Pulmonary artery endothelial cell (primary cell): Measurements from ENCODE around the gene ATXN1. TPM values are rescaled to one million over a fixed set of nuclear protein-coding genes. Genes with fewer than 3 reads are reported as not detected.

ENCODE experiments used
- DNase-seq: peaks from one replicate; pipeline ENCODE4 v3.0.0-alpha.2; 2011; ENCODE audit warnings: low read depth, low spot score
- total RNA-seq: library from RNA; depleted of rRNA; stranded (reverse); fragments of >200 nt; gene quantifications from 2 replicates; pipeline ENCODE4 v1.2.3, GENCODE V29; 2014

ATXN1 gene
- total RNA-seq, 1 donor from 2014 or later, result 14.2 TPM

DNA sequence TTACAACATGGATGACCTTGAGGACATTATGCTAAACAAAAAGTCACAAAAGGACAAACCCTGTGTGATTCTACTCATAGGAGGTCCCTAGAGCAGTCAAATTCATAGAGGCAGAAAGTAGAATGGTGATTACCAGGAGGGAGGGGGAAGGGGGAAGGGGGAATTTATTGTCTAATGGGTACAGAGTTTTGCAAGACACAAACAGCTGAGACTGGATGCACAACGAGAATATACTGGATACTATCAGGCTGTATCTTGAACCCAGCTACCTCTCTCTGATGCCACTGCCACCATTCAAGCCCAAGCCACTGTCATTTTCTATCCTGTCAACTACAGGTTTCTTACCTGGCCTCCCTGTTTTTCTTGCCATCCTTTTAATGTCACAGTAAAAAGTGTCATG is 252.3 kb downstream of the ATXN1 start:
- DNase-seq, result no peak

DNA sequence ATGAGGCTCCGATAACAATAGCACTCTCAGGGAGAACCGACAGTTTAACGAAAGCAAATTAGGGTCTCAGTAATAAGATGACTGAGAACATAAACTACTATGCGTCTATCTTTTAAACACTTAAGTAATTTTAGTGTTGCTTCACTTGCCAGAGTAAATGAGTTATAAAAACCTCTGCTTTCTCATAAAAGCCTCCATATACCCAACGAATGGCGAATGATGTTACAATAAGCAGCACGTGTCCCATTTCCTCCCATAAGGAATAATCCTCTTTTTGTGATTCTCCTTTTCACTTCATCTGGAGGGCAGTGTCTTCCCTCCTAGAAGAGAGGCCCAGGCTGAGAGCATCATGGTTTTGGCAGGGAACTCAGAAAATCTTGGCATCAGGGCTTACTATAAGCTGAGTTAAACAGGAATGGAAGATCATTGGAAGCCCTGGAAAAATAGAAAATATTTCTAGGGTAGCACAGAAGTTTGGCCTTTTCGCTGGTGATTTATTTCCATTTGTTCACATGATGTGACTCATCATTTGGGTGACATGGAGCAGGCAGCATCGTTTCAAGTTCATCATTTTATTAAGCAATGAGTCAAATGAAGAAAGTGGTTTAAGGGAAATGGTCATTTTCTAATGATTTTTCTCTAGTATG is 255.4 kb downstream of the ATXN1 start:
- no peak for DNase-seq

DNA sequence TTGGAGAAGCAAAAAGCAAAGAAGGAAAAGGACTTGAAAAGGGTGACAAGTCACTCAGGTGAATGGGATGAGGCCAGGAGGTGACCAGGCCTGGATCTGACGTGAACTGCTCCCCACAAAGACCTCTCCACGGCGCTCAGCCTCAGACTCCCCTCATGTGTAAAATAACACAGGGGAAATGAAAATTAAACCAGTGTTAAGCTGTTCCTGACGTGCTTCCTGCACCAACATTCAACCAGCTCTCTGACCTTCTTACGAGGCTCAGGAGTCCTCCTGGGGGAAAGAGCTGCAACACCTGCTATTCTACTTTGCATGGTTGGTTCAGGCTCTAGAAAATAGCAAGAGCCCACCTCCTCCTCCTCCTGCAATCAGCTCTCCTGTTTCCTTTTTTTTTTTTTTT is 256.7 kb downstream of the ATXN1 start:
- no peak for DNase-seq

DNA sequence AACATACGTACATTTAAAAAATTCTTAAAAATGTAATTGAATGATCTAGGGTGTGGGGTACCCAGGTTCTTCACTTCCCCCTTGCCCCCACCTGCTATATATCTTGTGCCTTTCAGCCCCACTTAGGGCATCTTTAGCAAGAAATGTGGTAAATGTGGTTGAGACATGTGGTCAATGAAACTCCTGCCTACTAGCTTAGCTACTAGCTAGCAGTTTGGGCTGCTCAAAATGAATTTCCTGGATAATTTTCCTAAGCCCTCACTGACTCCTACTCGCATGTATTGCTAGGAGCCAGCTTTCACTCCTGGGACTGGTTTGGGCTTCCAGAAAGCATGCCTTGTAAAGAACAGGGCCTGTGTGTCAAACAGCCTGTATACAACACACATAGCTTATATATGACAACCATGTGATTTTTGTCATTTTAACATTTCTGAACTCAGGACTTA is 257.3 kb downstream of the ATXN1 start:
- DNase-seq, result no peak

DNA sequence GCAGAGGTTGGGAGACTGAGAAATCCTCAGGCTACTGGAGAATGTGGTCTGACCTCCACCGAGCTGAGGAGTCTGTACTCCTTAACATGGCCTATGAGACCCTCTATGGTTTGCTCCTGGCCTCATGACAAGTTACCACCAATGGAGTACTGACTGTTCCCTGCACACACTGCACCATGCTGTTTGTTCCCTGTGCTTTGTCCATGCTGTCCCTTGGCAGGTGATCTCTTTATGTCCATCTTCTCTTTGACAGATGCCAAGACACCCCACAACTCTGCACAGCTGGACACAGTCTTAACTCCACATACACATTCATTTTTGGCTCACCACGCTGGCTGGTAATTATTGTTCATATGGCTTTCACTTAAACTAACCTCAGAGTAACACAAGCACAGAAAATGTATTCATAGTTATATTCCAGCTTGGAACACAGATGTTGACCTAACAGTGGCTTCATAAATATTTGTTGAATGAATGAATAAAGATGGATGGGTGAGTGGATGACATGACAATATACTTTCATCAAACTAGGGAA is 258.0 kb downstream of the ATXN1 start:
- no peak for DNase-seq

DNA sequence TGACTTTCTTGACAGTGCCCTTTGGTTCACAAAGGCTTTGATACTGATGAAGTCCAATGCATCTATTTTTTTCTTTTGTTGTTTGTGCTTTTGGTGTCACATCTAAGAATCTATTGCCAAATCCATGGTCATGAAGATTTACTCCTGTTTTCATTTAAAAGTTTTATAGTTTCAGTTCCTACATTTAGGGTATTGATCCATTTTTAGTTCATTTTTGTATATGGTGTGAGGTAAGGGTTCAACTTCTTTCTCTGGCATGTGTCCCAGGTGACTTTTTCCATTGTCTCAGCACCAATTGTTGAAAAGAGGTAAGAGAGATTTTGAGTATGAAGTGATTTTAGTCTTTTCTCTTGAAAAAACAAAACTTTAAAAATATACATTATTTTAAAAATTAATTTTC is 262.3 kb downstream of the ATXN1 start:
- no peak for DNase-seq

DNA sequence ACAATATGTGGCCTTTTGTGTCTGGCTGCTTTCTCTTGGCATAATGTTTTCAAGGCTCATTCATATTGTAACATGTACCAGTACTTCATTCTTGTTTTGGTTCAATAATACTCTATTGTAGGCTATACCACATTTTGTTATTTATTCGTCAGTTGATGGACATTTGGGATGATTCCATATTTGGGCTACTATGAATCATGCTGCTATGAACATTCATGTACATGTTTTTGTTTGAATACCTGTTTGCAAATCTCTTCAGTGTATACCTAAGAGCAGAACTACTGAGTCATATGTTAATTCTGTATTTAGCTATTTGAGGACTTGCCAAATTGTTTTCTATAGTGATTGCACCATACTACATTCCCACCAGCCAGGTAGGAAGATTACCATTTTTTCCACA is 263.0 kb downstream of the ATXN1 start:
- no peak for DNase-seq

DNA sequence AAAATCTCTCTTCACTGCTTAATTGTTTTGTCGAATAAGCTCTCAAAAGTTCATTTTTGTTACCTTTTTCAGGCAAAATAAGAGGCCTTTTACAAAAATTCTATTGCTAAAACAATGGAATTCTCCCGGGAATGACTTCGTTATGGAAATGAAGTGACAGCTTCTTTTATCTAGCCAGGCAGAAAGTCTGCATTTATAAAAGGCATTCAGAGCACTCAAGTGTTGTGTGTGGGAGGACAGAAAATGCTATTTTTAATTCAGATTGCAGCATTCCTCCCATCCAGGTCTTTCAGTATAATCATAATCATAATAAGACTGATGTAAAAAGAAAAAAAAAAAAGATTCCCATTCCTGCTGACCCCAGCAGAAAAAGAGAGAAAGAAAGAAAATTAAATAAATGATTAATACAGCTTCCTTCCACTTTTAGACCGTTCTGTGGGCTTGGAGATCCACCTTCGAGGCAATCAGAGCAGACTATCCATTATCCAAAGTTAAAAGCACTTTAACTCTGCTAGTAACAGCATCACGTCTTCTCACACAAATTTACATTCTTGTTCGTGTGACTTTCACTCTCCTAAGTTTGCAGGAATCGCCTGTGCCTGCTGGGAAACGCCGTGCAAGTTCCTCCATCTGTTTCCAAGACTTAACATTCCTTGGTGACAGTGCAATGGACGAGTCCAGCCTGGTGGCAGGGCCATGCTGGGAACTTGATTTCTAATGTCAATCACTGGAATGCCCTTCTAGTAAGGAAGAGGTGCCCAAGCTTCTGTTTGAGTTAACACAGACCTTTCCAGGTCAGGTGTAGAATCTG is 264.1 kb downstream of the ATXN1 start:
- no peak for DNase-seq

DNA sequence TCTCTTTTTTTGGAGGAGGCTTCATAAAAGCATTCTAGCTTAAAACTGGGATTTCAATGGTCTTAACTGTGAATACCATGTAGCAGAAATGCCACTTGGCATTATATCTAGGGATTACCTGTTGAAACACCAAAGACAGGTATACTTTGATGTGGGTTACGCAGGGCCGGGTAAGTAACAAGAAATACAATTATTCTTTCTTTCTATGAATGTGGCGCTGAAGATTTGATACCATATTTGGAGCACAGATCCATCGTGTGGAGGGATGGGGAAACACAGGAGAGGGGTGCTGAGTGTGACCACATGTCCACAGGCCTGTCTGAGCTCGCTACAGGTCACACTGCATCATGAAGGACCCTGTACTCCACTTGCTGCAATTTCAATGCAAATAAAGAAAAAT is 265.1 kb downstream of the ATXN1 start:
- no peak for DNase-seq

DNA sequence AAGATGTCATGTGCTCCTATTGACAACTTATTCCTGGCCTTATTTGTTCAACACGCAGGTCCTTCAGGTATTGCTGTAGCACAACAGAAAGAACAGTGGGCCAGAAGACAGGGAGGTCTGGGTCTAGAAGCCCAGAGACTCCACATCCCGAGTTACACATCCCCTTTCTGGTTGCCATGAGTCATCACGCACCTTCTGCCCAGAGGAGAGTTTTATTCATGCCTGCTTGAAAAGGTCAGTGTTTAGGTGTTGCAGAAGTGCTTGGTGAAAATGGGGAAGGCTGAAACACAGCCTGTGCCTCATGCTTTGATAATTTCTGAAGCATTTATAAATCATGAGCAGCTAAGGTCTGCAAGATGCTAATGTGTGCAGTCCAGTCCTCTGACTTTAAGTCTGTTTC is 266.5 kb downstream of the ATXN1 start:
- DNase-seq, result no peak

DNA sequence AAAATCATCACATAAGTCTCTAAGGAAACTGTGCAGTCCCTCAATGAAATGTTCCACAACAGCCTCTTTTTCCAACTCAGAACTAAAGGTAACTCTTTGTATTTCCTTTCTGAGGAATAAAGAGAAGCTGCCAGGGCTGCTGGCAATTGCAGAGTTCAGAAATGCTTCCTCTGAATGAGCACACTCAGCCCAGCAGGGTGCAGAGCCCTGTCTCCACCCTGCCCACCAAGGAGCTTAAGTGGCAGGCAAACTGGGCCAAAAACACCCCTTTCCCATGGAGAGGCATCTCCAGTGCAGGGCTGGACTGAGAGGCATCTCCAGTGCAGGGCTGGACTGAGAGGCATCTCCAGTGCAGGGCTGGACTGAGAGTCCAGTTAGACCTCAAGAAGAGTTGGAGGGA is 267.5 kb downstream of the ATXN1 start:
- no peak for DNase-seq

DNA sequence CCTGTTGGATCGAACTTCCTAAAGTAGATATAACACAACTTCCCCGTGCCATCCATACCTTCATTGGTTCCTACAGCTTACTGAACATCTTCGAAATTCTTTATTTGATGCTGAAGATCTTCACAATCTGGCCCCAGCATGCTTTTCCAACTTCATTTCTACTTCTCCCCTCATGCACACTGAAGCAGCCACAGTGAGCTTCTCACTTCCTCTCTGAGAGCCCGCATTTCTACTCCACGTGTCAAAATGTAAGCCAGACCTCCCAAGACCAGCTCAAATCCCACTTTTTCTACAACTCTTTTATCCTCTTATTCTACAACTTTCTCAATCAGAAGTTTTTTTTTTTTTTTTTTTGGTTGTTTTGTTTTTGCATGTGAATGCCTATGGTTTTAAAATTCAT is 268.1 kb downstream of the ATXN1 start:
- no peak for DNase-seq

DNA sequence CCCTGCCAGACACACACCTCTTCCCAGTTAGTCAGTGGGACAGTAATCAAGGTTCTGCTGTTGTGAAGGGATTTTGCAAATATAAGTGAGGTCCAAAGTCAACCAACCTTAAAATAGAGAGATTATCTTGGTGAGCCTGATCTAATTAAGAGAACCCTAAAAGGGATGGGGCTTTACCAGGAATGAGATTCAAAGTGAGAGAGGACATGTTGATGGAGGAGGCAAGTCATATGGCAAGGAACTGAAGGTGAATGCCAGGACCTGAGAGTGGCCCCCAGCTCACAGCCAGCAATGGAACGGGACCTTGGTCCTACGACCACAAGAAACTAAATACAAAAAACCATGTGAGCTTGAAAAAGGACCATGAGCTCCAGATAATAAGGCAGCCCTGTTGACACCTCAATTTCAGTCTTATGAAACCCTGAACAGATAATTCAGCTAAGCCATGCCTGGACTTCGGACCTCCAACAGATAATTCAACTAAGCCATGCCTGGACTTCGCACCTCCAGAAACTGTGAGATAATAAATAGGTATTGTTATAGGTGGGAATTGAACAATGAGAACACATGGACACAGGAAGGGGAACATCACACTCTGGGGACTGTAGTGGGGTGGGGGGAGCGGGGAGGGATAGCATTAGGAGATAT is 269.5 kb downstream of the ATXN1 start:
- DNase-seq, result no peak

DNA sequence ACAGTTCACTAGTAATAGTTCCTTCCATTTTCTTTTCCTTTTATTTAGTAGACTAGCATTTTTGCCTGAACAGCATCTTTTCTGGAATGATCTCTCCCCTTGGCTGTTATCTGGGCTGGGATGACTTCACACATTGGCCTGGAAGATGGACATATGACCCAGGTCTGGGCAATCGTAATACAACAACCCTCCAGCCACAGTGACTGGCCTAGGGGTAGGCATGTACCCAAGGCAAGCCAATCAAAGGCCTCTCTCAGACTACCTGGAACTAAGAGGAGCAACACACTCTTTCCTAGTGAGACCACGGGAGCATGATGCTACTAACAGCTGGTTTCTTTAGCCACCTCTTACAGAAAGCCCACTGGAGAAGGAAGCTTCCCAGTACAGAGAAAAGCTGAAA is 270.6 kb downstream of the ATXN1 start:
- no peak for DNase-seq

DNA sequence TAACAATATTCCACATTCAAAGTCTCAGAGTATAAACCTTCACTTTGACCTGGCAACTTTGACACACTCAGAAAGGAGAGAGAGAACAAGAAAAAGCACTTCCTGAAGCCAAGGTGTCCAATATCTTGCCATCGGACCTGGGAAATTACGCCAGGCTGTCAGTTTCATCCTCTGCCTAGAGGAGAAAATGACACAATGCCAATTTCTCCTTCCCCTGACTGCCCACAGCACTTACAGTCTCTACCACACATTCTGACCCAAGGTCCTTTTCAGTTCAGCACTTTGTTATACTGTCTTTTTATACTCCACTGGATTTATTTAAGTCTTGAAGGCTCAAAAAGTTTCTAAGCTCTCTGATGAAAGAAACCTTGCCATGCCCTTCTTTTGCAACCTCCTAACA is 272.4 kb downstream of the ATXN1 start:
- DNase-seq, result no peak

DNA sequence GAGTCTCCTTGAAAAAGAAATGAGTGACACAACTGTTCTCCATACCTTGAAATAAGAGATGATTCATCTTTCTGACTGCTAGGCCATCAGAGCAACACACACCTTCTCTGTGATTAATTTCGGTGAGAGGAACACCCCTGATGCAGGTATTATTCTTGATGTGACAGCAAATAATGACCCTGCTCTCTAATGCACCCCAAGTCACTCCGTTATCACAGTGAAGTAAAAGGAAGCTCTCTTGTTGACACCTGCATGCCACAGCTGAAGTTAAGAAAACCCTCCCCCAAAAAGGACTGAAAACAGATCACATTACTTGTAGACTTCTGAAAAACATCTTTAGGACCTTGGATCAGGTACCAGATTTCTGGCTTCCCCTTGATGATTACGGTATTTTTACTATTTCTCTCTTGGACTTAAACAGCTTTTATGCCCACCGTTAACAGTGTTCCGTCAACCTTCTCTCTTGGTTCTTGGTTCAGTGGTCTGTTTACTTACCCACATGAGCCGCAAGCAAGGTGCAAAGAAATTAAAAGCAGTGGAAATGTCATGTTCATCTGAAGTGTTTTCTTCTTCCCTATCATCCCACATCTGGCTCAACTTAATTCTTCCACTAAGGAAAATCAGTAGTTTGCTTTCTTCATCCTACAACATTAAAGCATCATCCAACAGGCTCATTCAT is 273.1 kb downstream of the ATXN1 start:
- DNase-seq, result no peak

DNA sequence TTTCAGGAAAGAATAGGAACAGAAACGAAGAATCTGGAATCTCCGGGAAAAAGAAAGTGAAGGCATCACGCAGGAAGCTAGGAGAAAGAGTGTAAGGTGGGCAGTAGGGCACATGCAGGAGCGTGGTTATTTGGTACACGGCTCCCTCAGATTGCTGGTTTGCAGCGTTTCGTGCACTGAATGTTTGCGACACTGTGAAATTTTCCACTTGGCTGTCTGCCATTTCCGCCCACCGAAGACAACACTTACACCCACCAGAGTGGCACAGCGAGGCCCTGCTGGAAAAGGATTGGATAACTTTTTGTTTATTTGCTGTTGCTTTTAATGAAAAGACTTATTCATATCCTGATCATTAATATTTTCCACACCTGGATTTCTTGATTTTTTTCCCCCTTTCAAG is 274.6 kb downstream of the ATXN1 start:
- DNase-seq, result no peak

DNA sequence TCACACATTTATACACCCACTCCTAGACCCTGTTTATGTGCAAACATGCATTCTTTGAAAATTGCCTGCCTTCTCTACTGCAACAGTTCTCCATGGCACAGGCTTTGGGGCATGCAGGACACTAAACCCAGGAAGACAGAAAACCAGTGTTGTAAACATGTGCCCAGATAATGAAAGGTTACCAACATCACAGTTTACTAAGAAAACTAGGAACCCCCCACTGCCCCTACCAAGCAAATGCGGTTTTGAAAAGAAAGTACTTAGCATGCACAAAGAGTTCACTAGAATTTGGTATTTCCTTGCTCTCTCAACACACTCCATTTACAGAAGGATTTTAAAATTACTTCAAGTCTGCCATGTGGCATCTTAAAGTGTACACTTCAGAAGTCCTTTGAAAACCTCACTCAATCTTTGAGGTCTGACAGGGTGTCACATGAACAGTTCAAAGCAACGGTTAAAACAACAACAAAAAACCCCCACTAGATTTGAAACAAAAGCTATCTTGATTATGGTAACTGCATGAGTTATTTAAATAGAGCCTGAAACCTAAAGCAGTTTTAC is 277.9 kb downstream of the ATXN1 start:
- DNase-seq, result no peak

DNA sequence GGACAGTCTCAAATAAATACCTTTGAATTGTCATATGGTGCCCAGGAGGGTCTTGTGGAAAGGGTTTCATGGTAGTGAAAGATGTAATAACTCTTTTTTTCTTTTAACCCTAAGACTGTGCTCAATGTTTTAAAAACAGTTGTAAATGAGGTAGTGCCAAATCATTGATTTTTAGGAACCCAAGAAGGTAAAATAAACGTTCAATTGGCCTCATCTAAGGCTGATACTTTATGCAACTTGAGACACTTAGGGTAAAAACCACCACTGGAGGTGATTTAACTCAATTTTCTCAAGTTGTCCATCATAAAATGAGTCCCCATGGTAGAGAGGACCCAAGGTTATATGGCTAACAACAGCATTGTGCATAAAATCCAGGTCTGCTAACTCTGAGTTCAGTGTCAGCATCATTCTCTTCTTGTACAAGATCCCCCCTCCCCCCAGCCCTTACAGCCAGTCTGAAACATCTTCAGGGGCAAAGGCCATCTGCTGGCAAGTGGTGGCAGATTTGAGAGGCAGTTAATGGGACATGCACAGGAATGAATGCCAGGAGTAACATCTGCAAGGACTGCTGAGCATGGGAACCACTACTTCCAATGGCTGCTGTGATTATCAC is 278.5 kb downstream of the ATXN1 start:
- DNase-seq, result no peak

DNA sequence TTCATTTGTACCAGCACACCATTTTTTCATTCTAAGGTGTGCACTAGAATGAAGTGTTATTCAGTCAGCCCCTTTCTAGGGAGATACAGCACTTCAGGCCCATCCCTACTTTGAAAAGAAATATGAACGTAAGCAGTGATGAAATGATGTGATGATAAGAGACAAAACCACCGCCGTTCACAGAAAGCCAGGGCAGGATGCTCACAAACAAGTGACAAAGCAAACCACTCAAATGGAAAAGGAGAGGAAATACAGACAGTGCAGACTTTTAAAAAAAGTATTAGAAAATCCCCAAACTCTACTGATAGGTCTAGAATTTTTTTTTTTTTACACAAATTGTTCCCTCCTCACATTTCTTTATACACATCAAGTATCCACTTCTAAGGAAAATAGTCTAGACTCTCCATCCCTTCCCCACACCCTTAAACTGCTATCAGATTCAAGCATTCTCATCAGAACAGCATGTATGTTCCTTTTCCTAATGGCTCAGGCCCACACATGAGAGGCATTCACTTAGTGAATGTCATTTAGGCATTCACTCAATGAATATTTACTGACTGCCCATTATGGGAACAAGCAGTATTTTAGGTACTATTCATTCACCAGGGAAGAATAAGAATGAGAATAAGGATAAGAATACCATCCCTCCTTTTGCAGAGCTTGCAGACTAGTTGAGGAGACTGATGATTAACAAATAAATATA is 279.4 kb downstream of the ATXN1 start:
- DNase-seq, result no peak
